Pericardium fibroblast (primary cell): ENCODE measurements around the gene ZBTB14. TPM values are rescaled to one million over a fixed set of nuclear protein-coding genes. Genes with fewer than 3 reads are reported as not detected.

Experiments
- total RNA-seq: library from RNA; depleted of rRNA; stranded (reverse); fragments of >200 nt; gene quantifications from 2 replicates; pipeline ENCODE4 v1.2.3, GENCODE V29; 2015

Gene ZBTB14
- 5.1 and 6.0 TPM in 2 replicates for total RNA-seq

DNA sequence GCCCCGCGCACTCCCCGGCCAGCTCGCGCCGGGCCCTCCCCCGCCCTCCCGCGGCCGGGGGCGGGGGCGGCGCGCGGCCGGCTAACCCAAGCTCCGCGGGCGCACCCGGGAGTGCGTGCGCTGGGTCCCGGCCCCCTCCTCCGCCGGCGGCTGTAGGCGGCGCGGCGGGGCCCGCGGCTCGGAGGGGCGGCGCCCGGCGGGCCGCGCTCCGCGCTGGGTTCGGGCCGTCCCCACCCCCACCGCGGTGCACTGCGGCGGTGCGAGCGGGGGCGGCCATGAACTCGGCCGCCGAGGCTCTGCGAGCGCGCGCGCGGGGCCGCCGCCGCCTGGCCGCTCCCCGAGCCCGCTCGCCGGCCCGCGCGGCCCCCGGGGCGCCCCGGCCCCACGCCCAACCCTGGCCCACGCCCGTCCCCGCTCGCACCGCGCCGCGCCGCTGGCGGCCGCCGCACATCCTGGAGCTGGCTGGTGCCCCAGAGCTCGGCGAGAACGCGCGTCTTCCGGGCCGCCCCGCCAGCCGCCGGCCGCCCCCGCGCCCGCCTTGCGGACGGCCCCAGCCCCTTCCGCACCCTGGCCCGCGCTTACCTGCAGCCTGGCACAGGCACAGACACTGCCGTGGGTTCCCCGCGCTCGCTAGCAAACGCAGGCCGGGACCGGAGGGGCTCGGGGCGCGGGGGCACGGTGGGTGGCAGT lies at the start of gene ZBTB14:
TSS of gene ZBTB14 (minus strand) at position 496 of the 690 bp plus-strand sequence. CDS start 2,480 bp downstream, outside the sequence.

Other genes with a start within 250 kb of the ZBTB14 start
- gene AKAIN1, start 98.5 kb downstream of the ZBTB14 start, total RNA-seq = not detected in 2 replicates
- gene EPB41L3, start 248.3 kb upstream of the ZBTB14 start, total RNA-seq = 32.8 and 49.5 TPM in 2 replicates